Neuronal stem cell (in vitro differentiated cells): ENCODE measurements around the gene KCND1.

ENCODE experiments used
- DNase-seq: peaks from one replicate; pipeline ENCODE4 v3.0.0-alpha.2; 2013; ENCODE audit warnings: low spot score
- H2AFZ ChIP-seq: one replicate; pipeline ENCODE4 v1.6.1; 2013; ENCODE audit warnings: mild to moderate bottlenecking, low read length, inconsistent platforms
- H2AK5ac ChIP-seq: 2 replicates; pipeline ENCODE4 v1.6.1; 2013; ENCODE audit warnings: low read depth, mild to moderate bottlenecking, inconsistent platforms, low read length, moderate library complexity, mixed read lengths
- H2BK120ac ChIP-seq: 2 replicates; pipeline ENCODE4 v1.6.1; 2013; ENCODE audit warnings: low read depth, mild to moderate bottlenecking, inconsistent platforms, low read length, moderate library complexity, mixed read lengths
- H2BK12ac ChIP-seq: one replicate; pipeline ENCODE4 v1.6.1; 2013; ENCODE audit warnings: low read length, inconsistent platforms
- H2BK15ac ChIP-seq: 2 replicates; pipeline ENCODE4 v1.6.1; 2013; ENCODE audit warnings: mild to moderate bottlenecking, low read length, inconsistent platforms, mixed read lengths
- H2BK5ac ChIP-seq: one replicate; pipeline ENCODE4 v1.6.1; 2013; ENCODE audit warnings: inconsistent platforms, mild to moderate bottlenecking, low read length, moderate library complexity
- H3K14ac ChIP-seq: one replicate; pipeline ENCODE4 v1.6.1; 2013; ENCODE audit warnings: low read length, inconsistent platforms
- H3K18ac ChIP-seq: 2 replicates; pipeline ENCODE4 v1.6.1; 2013; ENCODE audit warnings: low read length, inconsistent platforms
- H3K23ac ChIP-seq: 2 replicates; pipeline ENCODE4 v1.6.1; 2013; ENCODE audit warnings: low read depth, mild to moderate bottlenecking, mixed read lengths, low read length, inconsistent platforms; ENCODE audit not compliant: poor library complexity
- H3K27ac ChIP-seq: replicated peaks from 3 replicates; pipeline ENCODE4 v1.5.1; 2013; ENCODE audit warnings: low read length, inconsistent platforms
- H3K27me3 ChIP-seq, 3 experiments: 2 replicates each; pipeline ENCODE4 v1.6.1; 2013; ENCODE audit warnings: low read length in 3 of 3, mild to moderate bottlenecking in 2 of 3, inconsistent platforms in 1 of 3, low read depth in 1 of 3, mixed read lengths in 1 of 3, moderate library complexity in 1 of 3; ENCODE audit not compliant: control insufficient read depth in 3 of 3, insufficient read depth in 3 of 3
- H3K36me3 ChIP-seq, 2 donors: replicated peaks in 1 of 2; 2 replicates each; pipeline ENCODE4 v1.6.1; 2013; ENCODE audit warnings: low read length in 2 of 2; ENCODE audit not compliant: control insufficient read depth in 2 of 2, insufficient read depth in 2 of 2
- H3K4ac ChIP-seq: 2 replicates; pipeline ENCODE4 v1.6.1; 2013; ENCODE audit warnings: inconsistent platforms, mild to moderate bottlenecking, low read length, moderate library complexity
- H3K4me1 ChIP-seq, 2 donors: 1 replicate in 1 of 2; 2 replicates in 1 of 2; pipeline ENCODE4 v1.6.1; 2013; ENCODE audit warnings: low read length in 2 of 2, low read depth in 1 of 2; ENCODE audit not compliant: control insufficient read depth in 2 of 2, insufficient read depth in 1 of 2
- H3K4me2 ChIP-seq: one replicate; pipeline ENCODE4 v1.6.1; 2013; ENCODE audit warnings: mild to moderate bottlenecking, low read length, inconsistent platforms; ENCODE audit not compliant: insufficient read depth, poor library complexity, severe bottlenecking
- H3K4me3 ChIP-seq, 2 donors: 2 replicates each; pipeline ENCODE4 v1.5.1; 2013; ENCODE audit warnings: low read length in 2 of 2, mild to moderate bottlenecking in 2 of 2, inconsistent platforms in 1 of 2, moderate library complexity in 1 of 2
- H3K79me1 ChIP-seq: one replicate; pipeline ENCODE4 v1.6.1; 2013; ENCODE audit warnings: low read depth, mild to moderate bottlenecking, inconsistent platforms, low read length, moderate library complexity
- H3K9ac ChIP-seq: one replicate; pipeline ENCODE4 v1.6.1; 2013; ENCODE audit warnings: mild to moderate bottlenecking, low read depth, low read length, inconsistent platforms; ENCODE audit not compliant: poor library complexity
- H3K9me3 ChIP-seq, 2 donors: replicated peaks in 1 of 2; 2 replicates each; pipeline versions ENCODE3 to v1.6.1; 2013; ENCODE audit warnings: low read length in 2 of 2, mild to moderate bottlenecking in 2 of 2, inconsistent platforms in 1 of 2, low read depth in 1 of 2, mixed read lengths in 1 of 2, moderate library complexity in 1 of 2; ENCODE audit not compliant: control insufficient read depth in 2 of 2, insufficient read depth in 1 of 2
- H4K8ac ChIP-seq: one replicate; pipeline ENCODE4 v1.6.1; 2013; ENCODE audit warnings: low read depth, mild to moderate bottlenecking, inconsistent platforms, low read length, moderate library complexity
- H4K91ac ChIP-seq: one replicate; pipeline ENCODE4 v1.6.1; 2013; ENCODE audit warnings: low read length, low read depth, mild to moderate bottlenecking, inconsistent platforms; ENCODE audit not compliant: poor library complexity
- WGBS, 2 donors: extraction: QIAGEN DNeasy Blood & Tissue Kit; methylation state at CpG; one replicate each; pipeline ENCODE4 v1.1.7; 2013; ENCODE audit warnings: missing lambda C conversion rate in 2 of 2, mixed read lengths in 1 of 2; ENCODE audit not compliant: insufficient read length in 2 of 2, insufficient replicate concordance in 1 of 2; ENCODE audit errors: extremely low coverage in 2 of 2; 5-methylcytosine and 5-hydroxymethylcytosine counted together

The KCND1 gene

DNA sequence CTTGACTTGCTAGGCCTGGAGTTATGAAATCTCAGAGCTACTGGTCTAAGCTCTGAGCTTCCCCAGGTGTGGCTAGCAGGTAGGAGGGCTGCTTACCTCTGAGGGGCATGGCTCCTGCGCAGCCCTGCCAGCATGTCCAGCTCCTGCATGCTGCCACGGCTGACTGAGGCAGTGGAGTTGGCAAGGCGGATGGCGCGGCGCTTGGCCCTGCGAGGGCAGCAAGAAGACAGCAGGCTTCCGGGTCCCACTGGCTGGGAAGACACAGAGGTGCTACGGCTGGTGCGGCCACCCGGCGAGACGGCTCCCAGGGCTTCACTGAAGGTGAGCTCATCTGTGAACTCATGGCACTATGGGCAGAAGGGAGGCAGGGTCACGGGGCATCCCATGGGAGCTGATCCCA is 5.7 kb downstream of the KCND1 start:
- no CpG with 5 or more reads among the region's 14 CpGs for WGBS, 2 donors
- Histone ChIP-seq H3K36me3 (no peaks in the 10 kb centered on the region), H4K91ac (no peak overlapping the region), H3K4me1 (no peaks in the 10 kb centered on the region), H3K23ac (peak overlapping the region; percentile 31), H2BK5ac (no peak overlapping the region), H3K9ac (peak overlapping the region; percentile 44), H3K4ac (no peak overlapping the region), H2BK15ac (no peak overlapping the region), H3K18ac (no peak overlapping the region), H3K79me1 (no peaks in the 10 kb centered on the region), H3K4me2 (no peak overlapping the region), H2BK120ac (no peak overlapping the region), H2AK5ac (no peak overlapping the region), H2BK12ac (no peak overlapping the region), H3K9me3 (no peaks in the 10 kb centered on the region), H3K14ac (no peak overlapping the region), H3K27ac (no peak overlapping the region), H2AFZ (no peak overlapping the region), H3K27me3 (no peaks in the 10 kb centered on the region), H3K4me3 (no peak overlapping the region), H4K8ac (no peak overlapping the region)
- DNase-seq = no peak

- Histone ChIP-seq H3K27ac (no peak overlapping the region), H3K79me1 (peaks cover 4% of the 10 kb centered on the region), H3K4me2 (no peak overlapping the region), H3K4ac (no peak overlapping the region), H4K91ac (no peak overlapping the region), H2AK5ac (no peak overlapping the region), H3K9ac (no peak overlapping the region), H4K8ac (no peak overlapping the region), H2BK15ac (no peak overlapping the region), H3K23ac (no peak overlapping the region), H2AFZ (peak overlapping the region; percentile 37), H3K9me3 (no peaks in the 10 kb centered on the region), H3K4me3 (no peak overlapping the region), H2BK120ac (no peak overlapping the region), H3K18ac (no peak overlapping the region), H2BK12ac (no peak overlapping the region), H3K27me3 (no peaks in the 10 kb centered on the region), H3K36me3 (no peaks in the 10 kb centered on the region), H3K14ac (no peak overlapping the region), H2BK5ac (no peak overlapping the region), H3K4me1 (peaks cover 1% of the 10 kb centered on the region in 2 donors)
- no peak for DNase-seq
- no CpG with 5 or more reads among the region's 5 CpGs for WGBS, 2 donors
These were observed 10.0 kb downstream of the KCND1 start for GRCh38 chrX:48961585-48962091.

- no CpG with 5 or more reads among the region's 2 CpGs for WGBS, 2 donors
- Histone ChIP-seq H4K91ac (no peak overlapping the region), H3K9ac (no peak overlapping the region)
These were observed 11.4 kb downstream of the KCND1 start for GRCh38 chrX:48960291-48960690.

DNA sequence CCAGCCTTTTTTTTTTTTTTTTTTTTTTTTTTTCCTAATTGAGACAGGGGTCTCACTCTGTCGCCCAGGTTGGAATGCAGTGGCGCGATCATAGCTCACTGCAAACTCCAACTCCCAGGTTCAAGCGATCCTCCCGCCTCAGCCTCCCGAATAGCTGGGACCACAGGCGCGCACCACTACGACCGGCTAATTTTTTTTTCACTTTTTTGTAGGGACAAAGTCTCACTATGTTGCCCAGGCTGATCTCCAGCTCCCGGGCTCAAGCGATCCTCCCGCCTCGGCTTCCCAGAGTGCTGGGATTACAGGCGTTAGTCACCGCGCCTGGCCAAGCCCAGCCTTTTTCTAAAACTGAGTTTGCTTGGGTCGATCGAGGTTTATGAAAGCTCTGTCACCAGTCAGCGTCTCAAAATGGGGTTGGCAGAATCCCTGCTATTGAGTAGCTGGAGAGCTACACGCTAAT is 13.0 kb downstream of the KCND1 start:
- WGBS, 2 donors = no CpG with 5 or more reads among the region's 21 CpGs
- H3K14ac ChIP-seq = no peak overlapping the region

More at GRCh38 chrX:48960291-48960690, 11.4 kb downstream of the KCND1 start:
- H2AFZ ChIP-seq = no peak overlapping the region
- H2BK120ac ChIP-seq = no peak overlapping the region
- H3K23ac ChIP-seq = no peak overlapping the region
- H3K18ac ChIP-seq = no peak overlapping the region
- no peak overlapping the region for H2AK5ac ChIP-seq
- H3K4me3 ChIP-seq = no peak overlapping the region
- H2BK5ac ChIP-seq = no peak overlapping the region
- H3K27me3 ChIP-seq = no peaks in the 10 kb centered on the region
- no peak overlapping the region for H2BK12ac ChIP-seq
- no peak overlapping the region for H4K8ac ChIP-seq
- H3K36me3 ChIP-seq = peaks cover 5 to 11% of the 10 kb centered on the region in 2 donors
- peaks cover 1 to 4% of the 10 kb centered on the region in 2 donors for H3K4me1 ChIP-seq
- H3K4ac ChIP-seq = no peak overlapping the region
- no peak overlapping the region for H3K4me2 ChIP-seq
- H3K27ac ChIP-seq = no peak overlapping the region
- no peak for DNase-seq
- H2BK15ac ChIP-seq = no peak overlapping the region
- no peaks in the 10 kb centered on the region for H3K9me3 ChIP-seq
- no peak overlapping the region for H3K14ac ChIP-seq
- peaks cover 6% of the 10 kb centered on the region for H3K79me1 ChIP-seq

More for the DNA sequence above, 13.0 kb downstream of the KCND1 start:
- H3K4me2 ChIP-seq = peak overlapping the region; percentile 54
- peak overlapping the region; percentile 72 for H3K27ac ChIP-seq
- no peak overlapping the region for H4K91ac ChIP-seq
- H2BK120ac ChIP-seq = no peak overlapping the region
- H2BK12ac ChIP-seq = no peak overlapping the region
- peaks cover 6% of the 10 kb centered on the region for H3K79me1 ChIP-seq
- no peak overlapping the region for H2AK5ac ChIP-seq
- DNase-seq = no peak
- H3K4ac ChIP-seq = no peak overlapping the region
- no peak overlapping the region for H4K8ac ChIP-seq
- H3K4me3 ChIP-seq = peak overlapping the region; percentile 77
- H2BK5ac ChIP-seq = no peak overlapping the region
- H3K18ac ChIP-seq = no peak overlapping the region
- no peak overlapping the region for H3K23ac ChIP-seq
- H3K27me3 ChIP-seq = no peaks in the 10 kb centered on the region
- peaks cover 1 to 4% of the 10 kb centered on the region in 2 donors for H3K4me1 ChIP-seq
- H3K9ac ChIP-seq = no peak overlapping the region
- H3K9me3 ChIP-seq = no peaks in the 10 kb centered on the region
- H2AFZ ChIP-seq = peak overlapping the region; percentile 65
- H2BK15ac ChIP-seq = no peak overlapping the region
- peaks cover 11 to 23% of the 10 kb centered on the region in 2 donors for H3K36me3 ChIP-seq
